ENCODE measurements around the gene THRAP3.

DNA sequence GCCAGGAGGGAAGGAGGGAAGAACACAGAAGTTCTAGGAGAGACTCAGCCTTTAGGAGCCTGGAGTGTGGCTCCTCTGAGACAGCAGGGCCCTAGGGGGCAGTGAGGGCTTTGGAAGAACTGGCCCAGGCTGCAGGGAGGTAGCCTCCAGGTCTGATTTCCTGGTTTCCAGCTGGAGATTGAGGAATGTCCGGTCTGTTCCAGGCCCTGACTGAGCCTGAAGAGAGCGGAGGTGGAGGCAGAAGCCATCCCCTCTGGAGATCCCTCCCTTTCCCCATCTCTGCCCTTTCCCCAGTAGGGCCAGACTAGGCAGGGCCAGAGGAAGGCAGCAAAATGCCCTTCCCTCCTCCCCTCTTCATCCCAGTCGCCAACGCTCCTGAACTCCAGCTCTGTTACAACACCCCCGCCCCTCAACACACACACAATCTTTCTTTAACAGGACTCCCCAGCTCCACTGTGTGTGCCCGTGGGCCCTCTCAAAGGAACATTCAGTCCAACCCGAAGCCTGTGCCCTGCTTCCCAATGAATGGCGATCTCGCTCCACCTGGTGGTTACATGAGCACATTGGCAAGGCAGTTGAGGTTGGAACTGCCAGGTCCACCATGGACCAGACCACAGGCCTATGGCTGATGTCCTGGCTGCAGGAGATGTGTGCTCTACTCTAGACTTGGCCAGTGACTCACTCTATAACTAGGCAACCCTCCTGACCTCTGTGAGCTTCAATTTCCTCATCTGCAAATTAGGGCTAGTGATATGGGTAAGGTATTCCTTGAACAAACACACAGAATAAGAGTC, 36.2 kb upstream of the THRAP3 start:
- TF ChIP-seq, protein P1, sequence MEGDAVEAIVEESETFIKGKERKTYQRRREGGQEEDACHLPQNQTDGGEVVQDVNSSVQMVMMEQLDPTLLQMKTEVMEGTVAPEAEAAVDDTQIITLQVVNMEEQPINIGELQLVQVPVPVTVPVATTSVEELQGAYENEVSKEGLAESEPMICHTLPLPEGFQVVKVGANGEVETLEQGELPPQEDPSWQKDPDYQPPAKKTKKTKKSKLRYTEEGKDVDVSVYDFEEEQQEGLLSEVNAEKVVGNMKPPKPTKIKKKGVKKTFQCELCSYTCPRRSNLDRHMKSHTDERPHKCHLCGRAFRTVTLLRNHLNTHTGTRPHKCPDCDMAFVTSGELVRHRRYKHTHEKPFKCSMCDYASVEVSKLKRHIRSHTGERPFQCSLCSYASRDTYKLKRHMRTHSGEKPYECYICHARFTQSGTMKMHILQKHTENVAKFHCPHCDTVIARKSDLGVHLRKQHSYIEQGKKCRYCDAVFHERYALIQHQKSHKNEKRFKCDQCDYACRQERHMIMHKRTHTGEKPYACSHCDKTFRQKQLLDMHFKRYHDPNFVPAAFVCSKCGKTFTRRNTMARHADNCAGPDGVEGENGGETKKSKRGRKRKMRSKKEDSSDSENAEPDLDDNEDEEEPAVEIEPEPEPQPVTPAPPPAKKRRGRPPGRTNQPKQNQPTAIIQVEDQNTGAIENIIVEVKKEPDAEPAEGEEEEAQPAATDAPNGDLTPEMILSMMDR (IDR thresholded peaks at IDR 0.05; ENCODE audit: control extremely low read depth in 1 of 3, insufficient read depth in 1 of 3, low read depth in 1 of 3, low read length in 3 of 3): peak; percentile 93 to 98 (median 97)
- TF ChIP-seq SUZ12 (IDR thresholded peaks at IDR 0.05; ENCODE audit: low read length) (no peak), NRF1 (IDR thresholded peaks at IDR 0.05; ENCODE audit: low read depth, low read length) (no peak), POLR2A (IDR thresholded peaks at IDR 0.05; ENCODE audit: control extremely low read depth in 1 of 2, low read depth in 2 of 2, low read length in 2 of 2) (peak in 1 of 2 experiments; percentile 62; a peak in 2 of 3 replicates), CREB1 (IDR thresholded peaks at IDR 0.05) (no peak), EZH2 (IDR thresholded peaks at IDR 0.05; ENCODE audit: low read depth, low read length, severe bottlenecking) (no peak), EGR1 (IDR thresholded peaks at IDR 0.05; ENCODE audit: borderline replicate concordance, low read depth, low read length) (0 out of 2 replicates have a peak, but pooled peaks have one; percentile 46), CEBPB (IDR thresholded peaks at IDR 0.05; ENCODE audit: low read depth, low read length) (no peak), CHD1 (IDR thresholded peaks at IDR 0.05; ENCODE audit: low read depth, low read length) (no peak), TAF1 (IDR thresholded peaks at IDR 0.05; ENCODE audit: low read depth, low read length) (peak; percentile 52; the same call in 1 of the 2 replicates), ZNF274 (IDR thresholded peaks at IDR 0.05; ENCODE audit: borderline replicate concordance, extremely low read depth, low read length) (no peak), RXRA (IDR thresholded peaks at IDR 0.05; ENCODE audit: insufficient read depth, low read depth, low read length) (no peak), PHF8 (conservative IDR thresholded peaks at IDR 0.05; ENCODE audit: low read depth, low read length) (no peak)
- TF ChIP-seq, protein P2, sequence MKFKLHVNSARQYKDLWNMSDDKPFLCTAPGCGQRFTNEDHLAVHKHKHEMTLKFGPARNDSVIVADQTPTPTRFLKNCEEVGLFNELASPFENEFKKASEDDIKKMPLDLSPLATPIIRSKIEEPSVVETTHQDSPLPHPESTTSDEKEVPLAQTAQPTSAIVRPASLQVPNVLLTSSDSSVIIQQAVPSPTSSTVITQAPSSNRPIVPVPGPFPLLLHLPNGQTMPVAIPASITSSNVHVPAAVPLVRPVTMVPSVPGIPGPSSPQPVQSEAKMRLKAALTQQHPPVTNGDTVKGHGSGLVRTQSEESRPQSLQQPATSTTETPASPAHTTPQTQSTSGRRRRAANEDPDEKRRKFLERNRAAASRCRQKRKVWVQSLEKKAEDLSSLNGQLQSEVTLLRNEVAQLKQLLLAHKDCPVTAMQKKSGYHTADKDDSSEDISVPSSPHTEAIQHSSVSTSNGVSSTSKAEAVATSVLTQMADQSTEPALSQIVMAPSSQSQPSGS (IDR thresholded peaks at IDR 0.05; ENCODE audit: low read length): 0 out of 2 replicates have a peak, but pooled peaks have one; percentile 28

Data from H1 (cell line).